ENCODE data around the gene COMMD2. TPM values are rescaled to one million over a fixed set of nuclear protein-coding genes. Genes with fewer than 3 reads are reported as not detected.

The COMMD2 gene
- total RNA-seq, 1 donor from 2014 or later, result 41.5 TPM

GRCh38 chr3:149764302-149764701, 12.0 kb upstream of the COMMD2 start:
- ATAC-seq (ENCODE audit: low read depth) (no peak), DNase-seq (no peak)
- ChIA-PET CTCF (interaction anchor here (0.7 to 1.8 kb wide), 2 partner anchors 12 to 44 kb away, joined by 3 to 6 read pairs; partner anchors contain the start of gene COMMD2), POLR2A (no interaction called here)
- peaks cover 16% of the 10 kb centered on the region for H3K27me3 Mint-ChIP-seq
- intact Hi-C loops (cut with micrococcal nuclease), result no loop called here
- H3K4me3 Mint-ChIP-seq, result no peak overlapping the region
- no peaks in the 10 kb centered on the region for H3K9me3 Mint-ChIP-seq
- no peak for TF ChIP-seq CTCF (IDR thresholded peaks at IDR 0.05)
- H3K36me3 Mint-ChIP-seq (ENCODE audit: low read depth), result no peaks in the 10 kb centered on the region
- H3K4me1 Mint-ChIP-seq, result no peaks in the 10 kb centered on the region
- H3K27ac Mint-ChIP-seq, result no peak overlapping the region

- no peak overlapping the region for H3K4me3 Mint-ChIP-seq
- ATAC-seq (ENCODE audit: low read depth) (no peak), DNase-seq (no peak)
- no peaks in the 10 kb centered on the region for H3K9me3 Mint-ChIP-seq
- POLR2A ChIA-PET, result no interaction called here
- H3K4me1 Mint-ChIP-seq, result no peaks in the 10 kb centered on the region
- no peak overlapping the region for H3K27ac Mint-ChIP-seq
- H3K36me3 Mint-ChIP-seq (ENCODE audit: low read depth), result no peaks in the 10 kb centered on the region
- CTCF ChIA-PET, result interaction anchor here (1.8 kb wide), 1 partner anchor 45 kb away, joined by 6 read pairs; no protein-coding TSS in a partner anchor
- TF ChIP-seq CTCF (IDR thresholded peaks at IDR 0.05), result no peak
- intact Hi-C loops (cut with micrococcal nuclease), result no loop called here
- peaks cover 19% of the 10 kb centered on the region for H3K27me3 Mint-ChIP-seq
These were observed 11.4 kb upstream of the COMMD2 start for GRCh38 chr3:149763565-149764195.

GRCh38 chr3:149753717-149754116, 1.4 kb upstream of the COMMD2 start:
- Mint-ChIP-seq H3K4me3 (peak overlapping the region; percentile 98), H3K27me3 (peaks cover 8% of the 10 kb centered on the region), H3K36me3 (ENCODE audit: low read depth) (peaks cover 27% of the 10 kb centered on the region), H3K9me3 (no peaks in the 10 kb centered on the region), H3K4me1 (peaks cover 30% of the 10 kb centered on the region), H3K27ac (peak overlapping the region; percentile 24)
- intact Hi-C loops (cut with micrococcal nuclease), result loop anchor here (2.0 to 5.0 kb wide), 4 partner anchors 29 to 793 kb away; partner anchors contain the start of genes EIF2A, GYG1, SERP1 and TSC22D2
- CTCF ChIA-PET, result interaction anchor here (2.2 kb wide), 1 partner anchor 60 kb away, joined by 7 read pairs; the partner anchor contains the start of gene RNF13
- no peak for ATAC-seq (ENCODE audit: low read depth)
- no peak for DNase-seq
- POLR2A ChIA-PET, result no interaction called here
- TF ChIP-seq CTCF (IDR thresholded peaks at IDR 0.05), result no peak

GRCh38 chr3:149752788-149753136, 473 bp upstream of the COMMD2 start:
- no peak for ATAC-seq (ENCODE audit: low read depth)
- peaks cover 8% of the 10 kb centered on the region for H3K27me3 Mint-ChIP-seq

More at GRCh38 chr3:149752788-149753136, 473 bp upstream of the COMMD2 start:
- POLR2A ChIA-PET, result interaction anchor here (1.0 to 3.1 kb wide), 5 partner anchors 19 to 761 kb away, joined by 4 to 23 read pairs (median 8); partner anchors contain the start of genes GYG1, RNF13 and WWTR1
- CTCF ChIA-PET, result interaction anchor here (0.6 to 2.6 kb wide), 8 partner anchors 9 to 358 kb away, joined by 3 to 16 read pairs (median 6); partner anchors contain the start of gene RNF13
- Mint-ChIP-seq H3K4me1 (peaks cover 30% of the 10 kb centered on the region), H3K27ac (peak overlapping the region; percentile 92), H3K9me3 (no peaks in the 10 kb centered on the region), H3K4me3 (peak overlapping the region; percentile 98), H3K36me3 (ENCODE audit: low read depth) (peaks cover 36% of the 10 kb centered on the region)
- no peak for DNase-seq
- intact Hi-C loops (cut with micrococcal nuclease), result loop anchor here (1.0 to 5.0 kb wide), 6 partner anchors 30 to 794 kb away; partner anchors contain the start of genes EIF2A, GYG1, PFN2 and SERP1
- TF ChIP-seq CTCF (IDR thresholded peaks at IDR 0.05), result no peak
